HPDE6-E6E7 (cell line): ENCODE data around the gene IL4I1.

Experiments used
- DNase-seq: peaks from one replicate; pipeline ENCODE4 v3.0.0; 2011; ENCODE audit warnings: missing footprints; ENCODE audit errors: extremely low spot score

The IL4I1 gene

DNA sequence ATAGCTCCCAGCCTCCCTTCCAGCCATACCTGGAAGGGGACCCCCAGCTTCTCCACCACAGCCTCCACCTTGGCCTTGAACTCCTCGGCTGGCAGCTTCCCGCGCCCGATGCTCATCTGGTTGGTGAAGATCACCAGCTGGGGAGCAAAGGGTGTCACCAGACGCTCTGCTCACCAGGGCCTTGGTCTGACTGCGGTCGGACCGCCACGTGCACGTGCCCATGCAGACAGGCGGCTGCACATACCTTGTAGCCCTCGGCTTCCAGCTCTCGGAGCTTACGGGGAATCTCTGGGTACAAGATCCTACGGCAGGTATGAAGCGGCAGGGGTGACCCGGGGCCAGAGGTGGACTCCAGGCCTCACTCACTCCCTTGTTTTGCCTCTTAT lies 32.8 kb downstream of the IL4I1 start:
- no peak for DNase-seq

DNA sequence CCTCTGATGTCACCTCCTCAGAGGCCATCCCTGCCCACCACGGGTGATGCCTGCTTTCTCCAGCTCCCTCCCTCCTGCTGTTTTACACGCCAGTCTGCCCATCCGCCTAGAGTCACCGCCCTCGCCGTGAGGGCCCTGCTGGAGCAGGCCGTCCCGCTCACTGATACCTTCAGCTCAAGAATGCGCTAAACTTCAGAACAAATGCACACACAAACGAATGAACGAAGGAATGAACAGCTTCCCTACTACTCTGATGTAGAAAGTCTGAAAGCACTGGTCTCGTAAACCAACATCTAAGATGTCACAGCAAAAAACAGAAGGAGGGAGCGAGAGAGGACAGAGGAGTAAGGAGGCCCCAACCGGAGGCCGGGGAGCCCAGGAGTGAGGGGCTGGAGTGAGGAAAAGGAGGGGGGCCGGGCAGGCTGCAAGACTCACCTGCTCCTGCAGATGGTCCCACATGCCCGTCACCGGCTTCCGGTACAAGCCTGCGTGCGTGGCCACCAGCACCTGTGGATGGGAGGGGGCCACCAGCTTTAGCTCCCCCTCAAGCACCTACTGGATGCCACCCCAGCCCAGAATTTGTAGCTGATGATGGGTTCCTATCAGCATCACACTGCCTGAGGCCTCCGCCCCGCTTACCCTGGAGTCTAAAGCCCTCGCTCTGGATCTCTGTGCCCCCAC lies 33.3 kb downstream of the IL4I1 start:
- DNase-seq: no peak

DNA sequence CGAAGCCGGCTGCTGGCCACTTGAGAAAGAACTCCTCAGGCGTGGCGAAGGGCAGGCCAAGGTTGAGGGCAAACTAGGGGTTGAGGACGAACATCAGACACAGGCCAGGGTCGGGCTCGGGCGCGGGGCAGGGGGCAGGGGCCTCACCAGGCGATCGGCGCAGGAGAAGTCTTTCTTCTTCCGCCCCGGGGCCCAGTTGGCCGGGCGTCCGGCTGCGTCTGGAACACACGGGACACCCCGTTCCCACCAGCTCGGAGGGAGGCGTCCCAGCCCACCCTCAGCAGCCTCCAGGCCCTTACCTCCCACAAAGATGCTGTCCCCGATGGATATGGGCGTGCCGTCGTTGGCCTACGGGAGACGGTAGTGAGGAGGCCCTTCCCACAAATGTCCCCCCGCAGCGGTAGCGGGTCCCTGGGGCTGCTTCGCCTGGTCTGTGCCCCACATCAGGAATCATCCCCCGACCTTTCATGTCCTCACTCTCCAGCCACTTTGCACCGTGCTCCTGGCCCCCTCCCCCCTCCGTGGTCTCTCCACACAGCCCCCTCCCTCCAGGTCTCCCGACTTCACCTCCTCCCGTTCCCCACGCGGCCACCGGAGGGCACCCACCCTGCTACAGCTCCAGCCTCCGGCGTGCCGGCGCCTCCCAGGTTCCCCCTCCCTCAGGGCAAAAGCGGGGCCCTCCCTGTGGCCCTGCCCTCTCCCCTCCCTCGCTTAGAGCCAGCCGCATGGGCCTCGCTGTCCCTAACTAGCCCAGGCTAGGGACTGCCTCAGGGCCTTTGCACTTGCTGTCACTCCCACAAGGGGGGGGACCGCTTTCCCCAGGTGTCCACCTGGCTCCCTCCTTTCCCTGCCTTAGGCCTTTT lies 34.1 kb downstream of the IL4I1 start:
- DNase-seq: no peak

DNA sequence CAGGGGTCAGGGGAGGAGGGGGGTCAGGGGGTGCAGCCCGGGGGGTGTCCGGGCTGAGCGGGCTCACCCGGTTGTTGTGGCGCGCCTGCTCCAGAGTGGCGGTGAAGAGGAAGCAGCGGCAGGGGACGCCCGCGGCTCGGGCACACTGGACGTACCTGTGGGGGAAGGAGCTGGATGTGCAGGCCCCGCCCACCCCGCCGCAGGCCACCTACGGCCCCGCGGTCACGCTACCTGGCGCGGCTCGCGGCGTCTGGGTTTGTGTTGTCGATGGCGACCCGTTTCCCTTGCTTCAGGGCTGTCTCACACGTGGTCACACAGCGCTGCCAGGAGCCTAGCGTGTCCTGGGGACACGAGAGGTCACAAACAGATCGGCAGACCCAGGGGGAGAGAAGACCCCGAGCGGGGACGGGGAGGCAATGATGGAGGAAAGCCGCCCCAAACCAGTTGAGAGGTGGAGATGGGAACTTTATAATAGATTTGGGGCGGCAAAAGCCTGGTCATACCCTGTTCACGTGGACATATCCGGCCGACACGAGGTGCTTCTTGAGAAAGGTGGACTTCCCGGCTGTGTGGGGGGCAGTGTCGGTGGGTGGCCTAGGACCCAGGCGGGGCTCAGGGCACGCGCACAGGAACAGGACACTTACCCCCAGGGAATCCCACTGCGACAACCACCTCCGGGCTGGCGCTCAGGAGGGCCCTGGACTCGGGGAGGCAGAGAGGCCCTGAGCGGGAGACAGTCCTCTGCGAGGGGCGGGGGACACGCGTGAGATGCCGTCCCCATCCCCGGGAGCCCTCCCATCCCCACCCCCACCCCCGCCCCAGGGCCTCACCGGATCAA lies 34.9 kb downstream of the IL4I1 start:
- DNase-seq: no peak

- no peak for DNase-seq
Observed at GRCh38 chr19:49861107-49861506, 35.6 kb downstream of the IL4I1 start.

GRCh38 chr19:49860336-49861102 lies 36.2 kb downstream of the IL4I1 start:
- DNase-seq: no peak

DNA sequence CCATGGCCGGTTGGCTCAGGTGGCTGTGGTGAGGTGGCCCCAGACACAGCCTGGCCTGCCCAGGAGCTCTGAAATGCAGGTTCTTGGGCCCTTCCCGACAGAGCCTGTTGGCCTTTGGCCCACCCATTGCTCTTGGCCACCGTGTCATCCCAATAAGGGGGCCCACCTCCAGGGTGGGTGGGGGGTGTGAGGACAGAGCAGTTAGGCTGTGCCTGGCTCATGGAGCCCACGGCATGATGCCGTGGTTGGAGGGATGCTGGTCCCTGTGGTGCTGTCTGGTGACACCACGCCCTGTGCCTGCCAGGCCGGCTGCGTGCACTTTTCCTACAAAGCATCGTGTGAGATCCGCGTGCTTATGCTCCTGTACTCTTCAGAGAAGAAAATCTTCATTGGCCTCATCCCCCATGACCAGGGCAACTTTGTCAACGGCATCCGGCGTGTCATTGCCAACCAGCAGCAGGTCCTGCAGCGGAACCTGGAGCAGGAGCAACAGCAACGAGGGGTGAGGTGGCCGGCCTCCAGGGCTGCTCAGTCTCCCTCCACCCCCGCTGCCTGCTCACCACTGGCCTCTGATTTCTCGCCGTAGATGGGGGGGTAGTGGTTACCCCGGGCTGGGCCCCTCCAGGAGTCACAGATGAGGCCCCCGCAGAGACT lies 36.9 kb downstream of the IL4I1 start:
- DNase-seq: no peak

- no peak for DNase-seq
Observed at GRCh38 chr19:49858088-49858985, 38.4 kb downstream of the IL4I1 start.

GRCh38 chr19:49857838-49858087 lies 38.9 kb downstream of the IL4I1 start:
- DNase-seq: no peak

GRCh38 chr19:49857061-49857837 lies 39.4 kb downstream of the IL4I1 start:
- DNase-seq: no peak

DNA sequence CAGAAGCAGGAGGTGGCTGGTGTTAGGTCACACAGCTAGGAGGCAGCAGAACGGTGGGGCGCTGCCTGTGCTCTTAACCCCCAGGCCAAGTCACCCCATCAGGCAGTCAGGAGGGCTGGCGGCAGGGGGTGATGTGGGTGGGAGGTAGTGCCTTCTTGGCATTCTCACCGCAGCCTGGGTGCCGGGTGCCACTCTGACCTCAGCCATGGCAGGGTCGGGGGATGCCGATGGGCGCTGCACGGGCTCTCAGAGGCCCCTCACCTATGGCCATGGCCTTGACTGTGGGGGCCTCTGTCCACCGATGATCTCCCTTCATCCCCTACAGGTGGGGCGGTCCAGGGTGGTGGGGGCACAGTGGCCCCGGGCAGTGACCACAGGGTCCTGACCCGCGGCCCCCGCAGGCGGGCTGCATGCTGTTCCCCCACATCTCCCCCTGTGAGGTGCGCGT lies 40.1 kb downstream of the IL4I1 start:
- no peak for DNase-seq

DNA sequence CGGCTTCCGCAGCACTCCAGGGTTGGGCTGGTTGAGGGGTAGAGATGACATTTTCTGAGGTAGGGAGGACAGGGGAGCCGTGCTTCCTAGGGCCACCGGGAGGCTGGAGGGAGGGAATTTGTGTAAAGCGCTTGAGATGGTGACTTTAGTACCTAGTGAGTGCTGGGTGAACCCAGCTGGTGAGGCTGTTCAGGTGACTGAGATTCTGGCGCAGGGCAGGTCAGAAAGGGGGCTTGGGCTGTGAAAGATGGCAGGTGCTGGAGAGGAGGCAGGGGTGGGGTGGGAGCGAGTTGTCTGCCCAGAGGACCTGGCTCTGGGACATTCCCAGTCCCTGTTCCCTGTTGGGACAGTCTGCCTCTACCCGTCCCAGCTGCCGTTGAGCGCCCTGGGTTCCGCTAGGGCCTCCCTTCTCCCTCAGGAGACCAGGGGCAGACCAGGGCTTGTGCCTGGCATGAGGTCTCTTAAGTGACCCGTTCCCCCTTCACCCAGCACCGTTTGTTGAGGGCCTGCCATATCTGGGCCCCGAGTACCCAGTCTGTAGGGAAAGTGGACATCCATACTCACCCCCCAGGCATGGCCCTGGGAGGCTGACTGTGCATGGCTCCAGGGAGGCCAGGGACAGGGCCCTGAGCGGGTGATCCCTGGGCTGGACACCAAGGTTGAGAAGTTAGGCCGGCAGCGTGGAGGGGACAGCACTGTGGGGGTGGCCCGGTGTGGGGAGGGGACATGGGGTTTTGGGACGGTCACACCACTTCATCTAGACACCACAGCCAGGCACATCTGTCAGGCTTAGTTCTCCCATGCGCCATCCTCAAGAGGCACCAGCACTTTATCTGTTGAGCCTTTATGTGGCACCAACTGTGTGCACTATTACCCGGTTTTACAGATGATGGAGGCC lies 40.8 kb downstream of the IL4I1 start:
- no peak for DNase-seq

- no peak for DNase-seq
Observed at GRCh38 chr19:49855277-49855675, 41.4 kb downstream of the IL4I1 start.

DNA sequence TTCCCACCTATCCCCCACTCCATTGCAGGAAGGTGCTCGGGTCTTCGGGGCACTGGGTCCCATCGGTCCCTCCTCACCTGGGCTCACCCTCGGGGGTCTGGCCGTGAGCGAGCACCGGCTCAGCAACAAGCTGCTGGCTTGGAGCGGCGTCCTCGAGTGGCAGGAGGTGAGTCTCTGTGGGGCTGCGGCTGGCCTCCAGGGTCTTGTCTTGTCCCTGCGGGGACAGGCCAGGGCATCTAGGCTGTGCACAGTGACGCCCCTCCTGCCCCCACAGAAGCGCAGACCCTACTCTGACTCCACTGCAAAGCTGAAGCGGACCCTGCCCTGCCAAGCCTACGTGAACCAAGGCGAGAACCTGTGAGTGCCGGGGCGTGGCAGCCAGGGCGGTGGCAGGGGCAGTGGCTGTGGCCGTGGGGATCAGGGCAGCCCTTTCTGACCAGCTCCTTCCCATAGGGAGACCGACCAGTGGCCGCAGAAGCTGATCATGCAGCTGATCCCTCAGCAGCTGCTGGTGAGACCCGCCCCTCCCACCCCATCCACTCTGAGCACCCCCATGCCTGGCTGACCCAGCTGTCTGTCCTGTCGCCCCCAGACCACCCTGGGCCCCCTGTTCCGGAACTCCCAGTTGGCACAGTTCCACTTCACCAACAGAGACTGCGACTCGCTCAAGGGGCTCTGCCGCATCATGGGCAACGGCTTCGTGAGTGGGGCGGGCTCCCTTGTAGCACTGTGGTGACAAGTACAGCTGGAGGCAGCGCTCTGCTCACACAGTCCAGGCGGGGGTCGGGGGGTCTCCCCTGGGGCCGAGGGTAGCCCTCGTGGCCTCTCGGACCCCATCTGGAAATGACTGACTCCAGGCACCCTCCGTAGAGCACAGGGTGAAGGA lies 42.1 kb downstream of the IL4I1 start:
- no peak for DNase-seq

GRCh38 chr19:49853852-49854377 lies 42.8 kb downstream of the IL4I1 start:
- no peak for DNase-seq

DNA sequence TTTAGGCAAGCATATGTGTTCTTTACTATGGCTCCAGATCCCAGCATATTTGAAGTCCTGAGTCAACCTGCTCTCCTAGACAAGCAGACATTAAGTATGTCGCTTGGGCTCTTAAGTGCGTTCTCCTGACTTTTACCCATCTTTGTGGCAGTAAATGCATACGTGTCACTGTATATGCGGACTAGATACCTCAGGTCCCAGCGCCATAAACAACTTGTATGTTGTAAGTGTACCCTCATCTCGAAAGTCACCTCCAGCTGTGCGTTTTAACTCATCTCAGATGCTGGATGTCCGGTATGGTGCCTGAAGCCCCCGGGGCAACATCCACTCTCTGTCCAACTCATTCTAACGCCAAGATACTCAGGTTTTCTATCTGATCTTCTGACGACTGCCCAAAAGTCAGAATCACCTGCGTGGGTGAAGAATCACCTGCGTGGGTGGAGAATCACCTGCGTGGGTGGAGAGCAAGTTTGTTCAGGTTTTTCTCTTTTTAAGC lies 44.0 kb downstream of the IL4I1 start:
- no peak for DNase-seq
